Thymus (tissue), 11 donors: ENCODE results near the gene CD300E. TPM values are rescaled to one million over a fixed set of nuclear protein-coding genes. Genes with fewer than 3 reads are reported as not detected.

ENCODE experiments used
- DNase-seq, 9 donors: peaks; one replicate each; pipeline ENCODE4 v3.0.0-alpha.2; 2013; ENCODE audit warnings: low spot score in 9 of 9, low read depth in 6 of 9, missing footprints in 1 of 9
- H3K27ac ChIP-seq, 2 donors: one replicate each; pipeline ENCODE4 v1.5.1; 2013; ENCODE audit warnings: control low read depth in 1 of 2, low read depth in 1 of 2, low read length in 1 of 2, mild to moderate bottlenecking in 1 of 2, moderate library complexity in 1 of 2
- H3K27me3 ChIP-seq, 2 donors: one replicate each; pipeline ENCODE4 v1.5.1; 2013; ENCODE audit warnings: low read length in 1 of 2; ENCODE audit not compliant: control insufficient read depth in 2 of 2, insufficient read depth in 1 of 2
- H3K36me3 ChIP-seq, 2 donors: one replicate each; pipeline ENCODE4 v1.5.1; 2013; ENCODE audit warnings: low read length in 1 of 2, mild to moderate bottlenecking in 1 of 2, moderate library complexity in 1 of 2; ENCODE audit not compliant: control insufficient read depth in 2 of 2, insufficient read depth in 2 of 2
- H3K4me1 ChIP-seq, 2 donors: one replicate each; pipeline ENCODE4 v1.5.1; 2013; ENCODE audit warnings: low read length in 2 of 2; ENCODE audit not compliant: control insufficient read depth in 2 of 2, insufficient read depth in 2 of 2
- H3K4me3 ChIP-seq, 2 donors: one replicate each; pipeline ENCODE4 v1.5.1; 2013; ENCODE audit warnings: low read length in 2 of 2, control low read depth in 1 of 2, mild to moderate bottlenecking in 1 of 2
- H3K9me3 ChIP-seq, 2 donors: one replicate each; pipeline ENCODE4 v1.5.1; 2013; ENCODE audit warnings: low read length in 1 of 2, mild to moderate bottlenecking in 1 of 2; ENCODE audit not compliant: control insufficient read depth in 2 of 2, insufficient read depth in 1 of 2
- WGBS: extraction: QIAGEN DNeasy Blood & Tissue Kit; methylation state at CpG from one replicate; pipeline ENCODE4 v1.1.7; 2013; 5-methylcytosine and 5-hydroxymethylcytosine counted together
- polyA plus RNA-seq: library from polyadenylated mRNA; stranded (reverse); fragments of 200-250 nt; gene quantifications from one replicate; pipeline ENCODE4 v1.2.3, GENCODE V29; 2013
- total RNA-seq: library from RNA; stranded (reverse); fragments of 120-200 nt; gene quantifications from one replicate; pipeline ENCODE4 v1.2.4, GENCODE V29; 2013
- donor health status: healthy.

The CD300E gene
- total and polyA plus RNA-seq, 2 donors: 0.33 to 4.0 TPM

DNA sequence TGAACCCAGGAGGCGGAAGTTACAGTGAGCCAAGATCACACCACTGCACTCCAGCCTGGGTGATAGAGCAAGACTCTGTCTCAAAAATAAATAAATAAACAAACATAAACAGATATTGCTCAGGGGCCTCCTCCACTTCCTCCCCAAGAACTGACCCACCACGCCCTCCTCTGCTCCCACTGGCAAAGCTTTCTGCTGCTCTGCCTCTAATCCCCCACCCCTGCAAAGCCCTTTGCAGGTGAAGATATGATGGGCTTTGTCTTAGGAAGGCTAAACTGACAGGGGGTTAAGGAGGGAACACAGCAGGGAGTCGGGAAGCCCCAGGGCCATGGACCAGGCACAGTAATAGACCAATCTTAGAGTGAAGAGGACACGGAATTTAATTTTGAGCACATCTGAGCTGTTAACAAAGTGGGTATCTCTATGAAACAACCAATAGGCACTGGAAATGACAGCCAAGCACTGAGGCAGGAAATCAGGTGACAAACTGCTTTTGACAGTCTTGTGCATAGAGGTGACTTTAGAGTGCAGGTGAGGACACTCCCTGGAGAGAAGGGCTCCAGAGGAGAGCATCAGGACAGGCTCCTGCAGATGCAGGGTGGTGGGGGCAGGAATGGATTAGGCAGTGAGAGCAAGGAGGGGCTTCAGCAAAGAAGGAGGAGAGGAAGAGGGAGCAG, 25.1 kb downstream of the CD300E start:
- H3K27me3 ChIP-seq: no peaks in the 10 kb centered on the region
- H3K36me3 ChIP-seq: no peaks in the 10 kb centered on the region
- WGBS: 80% methylated on average over 4 of the region's 4 CpGs
- H3K4me3 ChIP-seq: no peak overlapping the region
- no peak overlapping the region for H3K27ac ChIP-seq
- H3K9me3 ChIP-seq: peaks cover 0 to 3% of the 10 kb centered on the region in 2 donors
- no peak for DNase-seq
- H3K4me1 ChIP-seq: peaks cover 0 to 22% of the 10 kb centered on the region in 2 donors

DNA sequence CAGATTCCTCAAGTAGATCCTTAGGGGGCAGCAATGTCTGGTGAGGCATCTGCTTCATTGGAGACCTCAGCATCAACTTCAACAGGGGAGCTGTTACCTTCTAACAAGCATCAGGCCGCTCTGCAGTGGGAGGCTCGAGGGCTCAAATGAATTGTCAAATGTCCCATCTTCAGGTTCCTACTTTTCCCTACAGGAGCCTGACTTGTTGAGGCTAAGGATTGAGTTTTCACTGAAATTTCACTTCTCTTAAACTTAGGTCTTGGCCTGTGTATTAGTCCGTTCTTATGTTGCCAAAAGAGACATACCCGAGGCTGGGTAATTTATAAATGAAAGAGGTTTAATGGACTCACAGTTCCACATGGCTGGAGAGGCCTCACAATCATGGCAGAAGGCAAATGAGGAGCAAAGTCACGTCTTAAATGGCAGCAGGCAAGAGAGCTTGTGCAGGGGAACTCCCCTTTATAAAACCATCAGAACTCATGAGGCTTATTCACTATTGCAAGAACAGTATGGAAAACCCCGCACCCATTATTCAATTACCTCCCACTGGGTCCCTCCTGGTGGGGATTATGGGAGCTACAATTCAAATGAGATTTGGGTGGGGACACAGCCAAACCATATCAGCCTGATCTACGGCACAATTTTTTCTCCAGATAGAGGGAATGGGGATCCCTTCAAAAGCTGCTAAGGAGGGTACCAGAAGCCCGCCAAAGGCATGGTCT, 26.3 kb downstream of the CD300E start:
- no peaks in the 10 kb centered on the region for H3K27me3 ChIP-seq
- no peak overlapping the region for H3K27ac ChIP-seq
- H3K4me3 ChIP-seq: no peak overlapping the region
- H3K4me1 ChIP-seq: peaks cover 0 to 16% of the 10 kb centered on the region in 2 donors
- WGBS: 83% methylated on average over 8 of the region's 8 CpGs
- H3K36me3 ChIP-seq: no peaks in the 10 kb centered on the region
- H3K9me3 ChIP-seq: peaks cover 0 to 3% of the 10 kb centered on the region in 2 donors
- no peak for DNase-seq

DNA sequence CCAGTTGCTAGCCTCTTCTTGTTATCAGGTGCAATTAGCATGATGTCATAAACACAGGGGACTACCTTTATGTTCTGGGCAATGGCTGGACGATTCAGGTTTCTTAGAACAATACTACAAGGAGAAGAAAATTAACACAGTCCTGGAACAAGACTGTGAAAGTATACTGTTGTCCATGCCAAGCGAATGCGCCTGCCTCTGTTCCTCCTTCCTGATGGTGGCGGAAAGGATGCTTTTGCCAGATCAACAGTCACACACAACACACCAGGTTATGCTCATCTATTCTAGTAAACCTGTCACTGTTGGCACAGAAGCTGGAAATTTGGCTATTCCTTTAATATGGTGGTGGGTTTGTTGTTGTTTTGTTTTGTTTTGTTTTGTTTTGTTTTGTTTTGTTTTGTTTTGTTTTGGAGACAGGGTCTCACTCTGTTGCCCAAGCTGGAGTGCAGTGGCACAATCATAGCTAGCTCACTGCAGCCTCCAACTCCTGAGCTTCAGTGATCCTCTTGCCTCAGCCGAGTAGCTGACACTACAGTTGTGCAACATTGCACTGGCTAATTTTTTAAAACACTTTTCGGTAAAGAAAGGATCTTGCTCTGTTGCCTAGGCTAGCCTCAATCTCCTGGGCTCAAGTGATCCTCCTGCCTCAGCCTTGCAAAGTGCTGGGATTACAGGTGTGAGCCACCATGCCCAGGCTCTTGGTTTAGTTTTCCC, 28.3 kb downstream of the CD300E start:
- WGBS: 79% methylated on average over 6 of the region's 6 CpGs
- H3K27ac ChIP-seq: no peak overlapping the region
- DNase-seq: no peak

DNA sequence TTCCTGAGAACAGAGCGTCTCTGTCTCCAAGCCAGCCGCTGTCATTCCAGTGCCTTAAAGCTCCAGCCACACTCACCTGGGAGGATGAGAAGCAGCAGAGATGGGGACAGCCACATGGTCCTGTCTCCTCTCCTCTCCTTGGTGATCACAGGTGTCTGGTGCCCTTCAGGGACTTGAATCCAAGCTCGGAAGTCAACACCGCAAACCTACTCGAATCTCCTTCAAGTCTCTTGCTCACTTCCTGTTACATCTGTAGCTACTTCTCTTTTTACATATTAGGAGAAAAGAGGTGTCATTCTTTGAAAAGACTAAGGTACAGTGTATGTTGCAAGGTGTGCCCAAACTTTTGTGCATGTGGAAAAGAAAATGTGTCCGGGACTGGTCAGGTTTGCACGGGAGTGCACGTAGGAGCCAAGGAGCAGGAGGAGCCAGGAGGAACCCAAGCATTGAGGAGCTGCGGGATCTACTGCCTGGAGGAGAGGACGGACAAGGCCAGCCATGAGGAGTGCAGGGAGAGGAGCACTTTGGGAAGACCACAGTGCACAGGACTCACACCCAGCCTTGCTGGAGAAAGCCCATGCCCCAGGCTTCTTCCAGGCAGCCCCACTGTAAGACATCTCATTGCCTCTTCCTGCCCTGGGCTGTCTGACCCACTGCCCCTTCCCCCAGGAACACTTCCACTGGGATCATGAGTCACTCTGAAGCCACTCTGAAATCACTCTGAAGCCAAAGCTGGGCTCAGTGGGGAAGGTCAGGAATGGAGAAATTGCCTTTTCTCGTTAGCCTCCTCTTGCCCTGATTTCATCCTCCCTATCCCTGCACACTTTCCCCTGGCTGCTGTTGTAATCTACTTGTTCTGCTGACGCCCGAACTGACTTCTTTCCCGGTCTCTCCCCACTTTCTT, 31.2 kb downstream of the CD300E start, which contains the start of gene CD300LD:
TSS of gene CD300LD (minus strand) at position 197 of the 904 bp plus-strand sequence. CDS start at position 116, 81 bp downstream.
- WGBS: 60% methylated on average over 14 of the region's 14 CpGs
- H3K27me3 ChIP-seq: no peaks in the 10 kb centered on the region
- no peaks in the 10 kb centered on the region for H3K36me3 ChIP-seq
- DNase-seq: peak in 1 of 9 donors; percentile 37
- no peak within 1 kb of the TSS for H3K4me3 ChIP-seq
- H3K9me3 ChIP-seq: no peaks in the 10 kb centered on the region
- H3K4me1 ChIP-seq: peaks cover 0 to 6% of the 10 kb centered on the region in 2 donors
- no peak within 1 kb of the TSS for H3K27ac ChIP-seq

More for the DNA sequence above, 28.3 kb downstream of the CD300E start:
- Histone ChIP-seq H3K27me3 (no peaks in the 10 kb centered on the region), H3K4me1 (peaks cover 0 to 15% of the 10 kb centered on the region in 2 donors), H3K4me3 (no peak overlapping the region), H3K36me3 (no peaks in the 10 kb centered on the region), H3K9me3 (no peaks in the 10 kb centered on the region)

GRCh38 chr17:74591503-74591902, 32.0 kb downstream of the CD300E start:
- H3K4me1 ChIP-seq: peaks cover 0 to 6% of the 10 kb centered on the region in 2 donors
- no peak for DNase-seq
- no peaks in the 10 kb centered on the region for H3K36me3 ChIP-seq
- no peaks in the 10 kb centered on the region for H3K27me3 ChIP-seq
- no peak overlapping the region for H3K4me3 ChIP-seq
- H3K9me3 ChIP-seq: no peaks in the 10 kb centered on the region
- 93% methylated on average over 1 of the region's 1 CpG for WGBS
- H3K27ac ChIP-seq: no peak overlapping the region

GRCh38 chr17:74585711-74586110, 37.8 kb downstream of the CD300E start:
- Histone ChIP-seq H3K9me3 (no peaks in the 10 kb centered on the region), H3K36me3 (no peaks in the 10 kb centered on the region), H3K27me3 (no peaks in the 10 kb centered on the region), H3K4me3 (no peak overlapping the region), H3K4me1 (no peaks in the 10 kb centered on the region), H3K27ac (no peak overlapping the region)
- WGBS: 93% methylated on average over 5 of the region's 5 CpGs
- no peak for DNase-seq

- Histone ChIP-seq H3K4me3 (no peak overlapping the region), H3K9me3 (peaks cover 0 to 7% of the 10 kb centered on the region in 2 donors), H3K4me1 (no peaks in the 10 kb centered on the region), H3K27ac (no peak overlapping the region), H3K36me3 (no peaks in the 10 kb centered on the region), H3K27me3 (no peaks in the 10 kb centered on the region)
- 90% methylated on average over 14 of the region's 14 CpGs for WGBS
- DNase-seq: no peak
Observed at GRCh38 chr17:74584292-74585060, 39.1 kb downstream of the CD300E start.

DNA sequence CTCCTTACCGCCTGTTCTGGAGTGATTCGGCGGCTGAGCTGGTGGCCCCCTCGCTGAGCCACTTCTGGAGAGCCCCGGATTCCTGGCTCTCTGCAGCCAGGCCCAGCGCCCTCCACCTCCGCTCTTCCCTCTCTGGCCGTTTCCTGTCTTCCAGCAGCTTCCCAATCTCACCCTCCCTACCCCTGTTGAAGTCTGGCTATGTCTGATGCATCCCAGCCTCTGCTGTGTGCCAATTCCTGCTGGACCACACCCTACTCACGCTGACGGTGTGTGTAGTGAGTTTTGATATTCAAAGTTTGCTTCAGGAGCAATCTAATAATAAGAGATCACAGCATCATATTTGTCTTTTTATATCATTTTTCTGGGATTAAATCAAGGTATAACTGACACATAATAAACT, 40.9 kb downstream of the CD300E start:
- Histone ChIP-seq H3K4me3 (no peak overlapping the region), H3K4me1 (no peaks in the 10 kb centered on the region), H3K27me3 (no peaks in the 10 kb centered on the region), H3K36me3 (no peaks in the 10 kb centered on the region), H3K27ac (no peak overlapping the region), H3K9me3 (peaks cover 0 to 7% of the 10 kb centered on the region in 2 donors)
- 95% methylated on average over 10 of the region's 10 CpGs for WGBS
- no peak for DNase-seq
